Lower lobe of right lung (tissue), 2 donors: ENCODE measurements around the gene ARAP2. TPM values are rescaled to one million over a fixed set of nuclear protein-coding genes. Genes with fewer than 3 reads are reported as not detected.

ENCODE experiments used
- ATAC-seq, 2 donors: fragments of 200-7000 bp; cut with Tn5 transposase; one replicate each; pipeline ENCODE4 v1.9.1; 2020 to 2022; ENCODE audit warnings: mild to moderate bottlenecking in 2 of 2, moderate library complexity in 2 of 2
- DNase-seq: peaks from one replicate; pipeline ENCODE4 v3.0.0-alpha.2; 2020
- H3K27ac ChIP-seq: fragments of 200-600 bp; one replicate; pipeline ENCODE4 v1.8.0; 2022
- H3K27me3 ChIP-seq: fragments of 200-600 bp; one replicate; pipeline ENCODE4 v1.8.0; 2022; ENCODE audit warnings: low read depth
- H3K36me3 ChIP-seq: fragments of 200-600 bp; one replicate; pipeline ENCODE4 v1.8.0; 2022; ENCODE audit warnings: mild to moderate bottlenecking
- H3K4me1 ChIP-seq: fragments of 200-600 bp; one replicate; pipeline ENCODE4 v1.8.0; 2022
- H3K4me3 ChIP-seq: fragments of 200-600 bp; one replicate; pipeline ENCODE4 v1.8.0; 2022; ENCODE audit warnings: mild to moderate bottlenecking
- H3K9me3 ChIP-seq: fragments of 200-600 bp; one replicate; pipeline ENCODE4 v1.8.0; 2022
- intact Hi-C: fragments of 100-400 bp; cut with DNase I; formaldehyde crosslinking; loops from one replicate; pipeline ENCODE4 v1.11.0; 2022
- total RNA-seq: library from RNA; stranded (reverse); fragmentation: NEBNext Ultra II Directional; extraction: Animal tissue kit (Norgen Biotek cat#: 25700); gene quantifications from one replicate; pipeline ENCODE4 v1.2.1, GENCODE V29; 2021
- TF ChIP-seq, protein P1 (sequence below): fragments of 200-600 bp; IDR thresholded peaks from one replicate; pipeline ENCODE4 v1.8.0; 2022; ENCODE audit warnings: antibody characterized with exemption, mild to moderate bottlenecking
- donor health status: DM: no; HTN: yes; CAD: no; lungs with severe emphysema.

Gene ARAP2
- total RNA-seq, 1 donor from 2014 or later: 74.5 TPM

DNA sequence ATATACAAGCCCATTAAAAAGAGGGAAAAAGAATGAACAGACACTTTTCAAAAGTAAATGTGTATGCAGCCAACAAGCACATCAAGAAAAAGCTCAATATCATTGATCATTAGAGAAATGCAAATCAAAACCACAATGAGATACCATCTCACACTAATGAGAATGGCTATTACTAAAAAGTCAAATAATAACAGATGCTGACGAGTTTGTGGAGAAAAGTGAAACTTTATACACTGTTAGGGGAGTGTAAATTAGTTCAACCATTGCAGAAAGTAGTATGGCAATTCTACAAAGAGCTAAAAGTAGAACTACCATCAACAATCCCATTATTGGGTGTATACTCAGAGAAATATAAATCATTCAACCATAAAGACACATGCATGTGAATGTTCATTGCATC is 203.0 kb downstream of the ARAP2 start:
- H3K9me3 ChIP-seq: no peaks in the 10 kb centered on the region
- no peaks in the 10 kb centered on the region for H3K27me3 ChIP-seq
- TF ChIP-seq, protein P1, sequence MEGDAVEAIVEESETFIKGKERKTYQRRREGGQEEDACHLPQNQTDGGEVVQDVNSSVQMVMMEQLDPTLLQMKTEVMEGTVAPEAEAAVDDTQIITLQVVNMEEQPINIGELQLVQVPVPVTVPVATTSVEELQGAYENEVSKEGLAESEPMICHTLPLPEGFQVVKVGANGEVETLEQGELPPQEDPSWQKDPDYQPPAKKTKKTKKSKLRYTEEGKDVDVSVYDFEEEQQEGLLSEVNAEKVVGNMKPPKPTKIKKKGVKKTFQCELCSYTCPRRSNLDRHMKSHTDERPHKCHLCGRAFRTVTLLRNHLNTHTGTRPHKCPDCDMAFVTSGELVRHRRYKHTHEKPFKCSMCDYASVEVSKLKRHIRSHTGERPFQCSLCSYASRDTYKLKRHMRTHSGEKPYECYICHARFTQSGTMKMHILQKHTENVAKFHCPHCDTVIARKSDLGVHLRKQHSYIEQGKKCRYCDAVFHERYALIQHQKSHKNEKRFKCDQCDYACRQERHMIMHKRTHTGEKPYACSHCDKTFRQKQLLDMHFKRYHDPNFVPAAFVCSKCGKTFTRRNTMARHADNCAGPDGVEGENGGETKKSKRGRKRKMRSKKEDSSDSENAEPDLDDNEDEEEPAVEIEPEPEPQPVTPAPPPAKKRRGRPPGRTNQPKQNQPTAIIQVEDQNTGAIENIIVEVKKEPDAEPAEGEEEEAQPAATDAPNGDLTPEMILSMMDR: no peak
- intact Hi-C loops: no loop called here
- no peaks in the 10 kb centered on the region for H3K36me3 ChIP-seq
- H3K4me1 ChIP-seq: no peaks in the 10 kb centered on the region
- H3K27ac ChIP-seq: no peak overlapping the region
- no peak for DNase-seq
- ATAC-seq: no peak
- H3K4me3 ChIP-seq: no peak overlapping the region

DNA sequence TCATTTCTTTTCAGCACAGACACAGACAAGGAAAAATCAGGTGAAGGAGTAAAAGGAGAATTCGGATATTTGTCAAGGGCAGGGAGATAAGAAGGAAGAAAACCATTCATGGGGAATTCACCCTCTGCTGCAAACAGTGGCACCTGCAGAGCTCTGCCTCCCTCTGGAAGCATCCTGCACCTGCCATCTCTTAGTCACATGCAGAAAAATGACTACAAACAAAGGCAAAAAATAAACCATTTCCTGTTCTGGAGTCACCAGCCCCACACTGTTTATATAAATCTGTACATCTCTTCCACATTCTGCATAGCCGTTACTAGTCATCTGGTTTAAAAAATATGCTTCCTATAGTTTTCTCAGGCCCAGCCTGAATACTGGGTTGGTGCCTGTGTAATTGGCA is 205.3 kb downstream of the ARAP2 start:
- TF ChIP-seq, protein P1: no peak

DNA sequence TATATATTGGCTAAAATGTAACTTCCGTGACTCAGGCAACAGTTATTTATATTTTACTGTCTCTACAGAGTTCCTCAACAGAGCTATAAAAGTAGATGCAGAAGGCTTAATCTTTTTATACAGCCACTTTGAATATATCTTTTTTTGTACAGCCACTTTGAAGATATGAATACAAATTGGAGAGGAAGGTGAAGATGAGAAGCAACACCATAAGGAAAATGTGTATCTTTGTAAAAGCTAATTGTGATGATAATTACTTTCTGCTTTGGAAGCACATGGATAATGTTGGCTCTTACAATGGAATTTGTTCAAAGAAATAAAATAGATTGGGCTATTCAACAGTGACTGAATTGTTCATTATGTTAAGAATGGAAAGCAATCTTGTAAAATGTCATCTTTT is 205.8 kb downstream of the ARAP2 start:
- Histone ChIP-seq H3K4me1 (no peaks in the 10 kb centered on the region), H3K27me3 (no peaks in the 10 kb centered on the region), H3K9me3 (no peaks in the 10 kb centered on the region), H3K36me3 (no peaks in the 10 kb centered on the region), H3K27ac (no peak overlapping the region), H3K4me3 (no peak overlapping the region)
- intact Hi-C loops: no loop called here
- TF ChIP-seq, protein P1: no peak
- DNase-seq: no peak
- no peak for ATAC-seq

More for the DNA sequence above, 205.3 kb downstream of the ARAP2 start:
- Histone ChIP-seq H3K27ac (no peak overlapping the region), H3K36me3 (no peaks in the 10 kb centered on the region), H3K9me3 (no peaks in the 10 kb centered on the region), H3K27me3 (no peaks in the 10 kb centered on the region), H3K4me3 (no peak overlapping the region), H3K4me1 (no peaks in the 10 kb centered on the region)
- intact Hi-C loops: no loop called here
- DNase-seq (no peak), ATAC-seq (no peak)

DNA sequence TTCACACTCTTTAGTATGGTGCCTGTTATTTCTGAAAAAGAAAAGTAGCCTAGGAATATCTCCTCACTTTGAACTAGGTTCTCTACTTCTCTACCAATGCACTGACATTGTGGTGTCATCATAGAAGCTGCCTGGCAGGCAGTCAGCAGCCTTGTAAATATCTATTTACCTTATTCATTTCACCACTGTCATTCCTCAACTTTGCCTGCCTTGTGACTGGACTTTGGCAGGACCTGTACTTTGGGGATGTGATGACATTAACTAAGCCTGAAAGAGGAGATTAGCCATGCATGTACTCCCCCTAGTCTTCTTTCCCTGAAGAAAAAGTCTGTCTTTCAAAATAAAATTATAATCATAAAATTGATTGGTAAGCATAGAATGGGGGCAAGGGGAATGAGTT is 207.2 kb downstream of the ARAP2 start:
- H3K27ac ChIP-seq: no peak overlapping the region
- H3K4me3 ChIP-seq: no peak overlapping the region
- no peaks in the 10 kb centered on the region for H3K4me1 ChIP-seq
- H3K36me3 ChIP-seq: no peaks in the 10 kb centered on the region
- no peaks in the 10 kb centered on the region for H3K27me3 ChIP-seq
- no peak for ATAC-seq
- DNase-seq: no peak
- H3K9me3 ChIP-seq: no peaks in the 10 kb centered on the region
- TF ChIP-seq, protein P1: no peak
- intact Hi-C loops: no loop called here

DNA sequence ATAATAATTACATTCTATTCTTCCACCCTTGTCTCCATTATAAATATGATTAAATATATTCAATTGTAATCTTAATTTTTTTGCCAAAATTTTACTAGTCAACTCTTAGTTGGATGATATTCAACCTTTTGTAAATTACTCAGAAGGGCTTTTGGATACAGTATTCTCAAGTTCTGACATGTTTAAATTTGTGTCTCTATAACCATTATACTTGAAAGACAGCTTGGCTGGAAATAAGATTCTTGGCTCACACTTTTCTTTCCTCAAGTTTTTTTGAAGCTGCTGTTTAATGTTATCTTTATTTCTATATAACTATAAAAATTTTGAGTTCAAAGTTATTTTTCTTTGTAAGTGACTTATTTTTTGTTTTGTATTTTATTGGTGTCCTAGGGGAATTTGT is 214.4 kb downstream of the ARAP2 start:
- Histone ChIP-seq H3K4me1 (no peaks in the 10 kb centered on the region), H3K4me3 (no peak overlapping the region), H3K9me3 (no peaks in the 10 kb centered on the region), H3K27me3 (no peaks in the 10 kb centered on the region), H3K36me3 (no peaks in the 10 kb centered on the region), H3K27ac (no peak overlapping the region)
- TF ChIP-seq, protein P1: no peak
- ATAC-seq (no peak), DNase-seq (no peak)
- intact Hi-C loops: no loop called here

DNA sequence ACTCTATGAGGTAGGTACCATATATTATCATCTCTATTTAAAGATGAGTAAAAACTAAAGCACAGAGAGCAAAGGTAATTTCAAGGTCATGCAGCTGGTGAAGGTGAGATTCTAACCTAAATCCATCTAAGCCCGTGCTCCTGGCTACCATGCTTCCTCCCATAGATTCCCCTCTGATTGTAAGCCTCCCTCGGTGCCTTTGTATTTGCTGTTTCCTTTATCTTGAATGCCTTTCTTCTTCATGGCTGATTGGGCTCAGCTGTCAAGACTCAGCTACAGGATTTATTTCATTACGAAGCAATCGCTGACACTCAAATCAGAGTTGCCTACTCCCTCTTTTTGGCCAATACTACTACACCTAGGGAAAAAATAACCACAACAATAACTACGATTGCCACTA is 217.1 kb downstream of the ARAP2 start:
- TF ChIP-seq, protein P1: no peak
- ATAC-seq: no peak
- Histone ChIP-seq H3K9me3 (no peaks in the 10 kb centered on the region), H3K27me3 (no peaks in the 10 kb centered on the region), H3K4me3 (no peak overlapping the region), H3K36me3 (no peaks in the 10 kb centered on the region), H3K4me1 (no peaks in the 10 kb centered on the region), H3K27ac (no peak overlapping the region)
- no peak for DNase-seq
- intact Hi-C loops: no loop called here
